ENCODE measurements around the gene ANK3. TPM values are rescaled to one million over a fixed set of nuclear protein-coding genes. Genes with fewer than 3 reads are reported as not detected.

Gene ANK3
- total RNA-seq, 1 experiment from 2014 or later, result 32.0 TPM

DNA sequence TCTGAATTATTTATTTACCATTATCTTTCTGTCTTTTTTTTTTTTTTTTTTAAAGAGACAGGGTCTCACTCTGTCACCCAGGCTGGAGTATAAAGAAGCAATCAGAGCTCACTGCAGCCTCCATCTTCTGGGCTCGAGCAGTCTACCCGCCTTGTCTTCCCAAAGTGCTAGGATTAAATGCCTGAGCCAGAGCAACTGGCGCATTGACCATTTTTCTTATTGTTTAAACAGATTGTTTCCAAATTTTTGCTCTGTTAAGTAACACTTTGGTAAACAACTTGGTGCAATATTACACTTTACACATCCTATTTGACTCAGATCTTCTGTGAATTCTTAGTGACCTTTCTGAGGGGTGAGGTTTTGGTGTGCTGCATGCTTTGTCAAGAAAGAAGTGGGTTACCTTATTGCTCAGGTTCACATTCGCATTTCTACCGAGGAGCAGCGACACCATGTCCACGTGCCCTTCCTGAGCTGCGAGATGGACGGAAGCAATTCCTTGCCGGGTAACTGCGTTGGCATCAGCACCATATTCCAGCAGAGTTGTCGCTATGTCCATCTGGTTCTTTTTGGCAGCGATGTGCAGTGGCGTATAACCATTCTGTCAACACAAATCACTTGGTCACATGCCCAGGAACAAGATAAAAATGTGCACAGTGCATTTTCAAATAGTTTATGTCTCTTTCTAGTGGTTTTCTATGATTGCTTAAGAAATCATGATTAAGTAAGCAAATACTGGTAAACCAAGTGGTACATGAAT, 203.2 kb downstream of the ANK3 start:
- CTCF ChIA-PET, result interaction anchor here (0.6 kb wide), 1 partner anchor 265 kb away, joined by 7 read pairs; no protein-coding TSS in a partner anchor
- Histone ChIP-seq H3K4me2 (no peak overlapping the region), H2AFZ (no peak overlapping the region)

GRCh38 chr10:60185421-60185820, 204.3 kb downstream of the ANK3 start:
- no peak overlapping the region for H3K27ac ChIP-seq
- H3K9me2 ChIP-seq (ENCODE audit: insufficient read depth), result no peaks in the 10 kb centered on the region
- H3K4me3 ChIP-seq, result no peak overlapping the region
- peak in 1 of 2 experiments; percentile 56 for DNase-seq
- no peaks in the 10 kb centered on the region for H3K27me3 ChIP-seq (ENCODE audit: insufficient read depth, low read depth)
- ChIA-PET CTCF (interaction anchor here (0.6 kb wide), 1 partner anchor 264 kb away, joined by 7 read pairs; no protein-coding TSS in a partner anchor), POLR2A (ENCODE audit: unreplicated experiment) (no interaction called here)
- H2AFZ ChIP-seq, result no peak overlapping the region; the same call in 1 of the 2 replicates
- peaks cover 13% of the 10 kb centered on the region; the same call in 1 of the 2 replicates for H3F3A ChIP-seq (ENCODE audit: insufficient read depth, low read depth)
- H3K4me1 ChIP-seq (replicated peaks; ENCODE audit: insufficient read depth), result peaks cover 19% of the 10 kb centered on the region
- no peaks in the 10 kb centered on the region for H4K20me1 ChIP-seq (ENCODE audit: insufficient read depth)
- H3K79me2 ChIP-seq (ENCODE audit: low read depth), result no peaks in the 10 kb centered on the region
- no peak for TF ChIP-seq CTCF (conservative IDR thresholded peaks at IDR 0.05)
- TF ChIP-seq EZH2 (IDR thresholded peaks at IDR 0.05; ENCODE audit: low read depth), result no peak
- intact Hi-C loops (cut with micrococcal nuclease; ENCODE audit: unreplicated experiment), result no loop called here
- no TSS peak for BruUV-seq (replicated peaks)
- H3K4me2 ChIP-seq, result no peak overlapping the region
- H3K9me3 ChIP-seq (ENCODE audit: insufficient read depth, low read depth), result no peaks in the 10 kb centered on the region
- H3K36me3 ChIP-seq (ENCODE audit: low read depth), result no peaks in the 10 kb centered on the region

More for the DNA sequence above, 203.2 kb downstream of the ANK3 start:
- H3K4me1 ChIP-seq (replicated peaks; ENCODE audit: insufficient read depth), result peaks cover 19% of the 10 kb centered on the region
- H4K20me1 ChIP-seq (ENCODE audit: insufficient read depth), result no peaks in the 10 kb centered on the region
- peaks cover 13% of the 10 kb centered on the region; the same call in 1 of the 2 replicates for H3F3A ChIP-seq (ENCODE audit: insufficient read depth, low read depth)
- H3K9me2 ChIP-seq (ENCODE audit: insufficient read depth), result no peaks in the 10 kb centered on the region
- no peaks in the 10 kb centered on the region for H3K36me3 ChIP-seq (ENCODE audit: low read depth)
- no TSS peak for BruUV-seq (replicated peaks)
- H3K27me3 ChIP-seq (ENCODE audit: insufficient read depth, low read depth), result no peaks in the 10 kb centered on the region
- peaks cover 4% of the 10 kb centered on the region; the same call in 1 of the 2 replicates for H3K9me3 ChIP-seq (ENCODE audit: insufficient read depth, low read depth)
- no peak overlapping the region for H3K27ac ChIP-seq
- TF ChIP-seq EZH2 (IDR thresholded peaks at IDR 0.05; ENCODE audit: low read depth) (no peak), CTCF (conservative IDR thresholded peaks at IDR 0.05) (no peak)
- DNase-seq, result peak in 1 of 2 experiments; percentile 69
- H3K79me2 ChIP-seq (ENCODE audit: low read depth), result no peaks in the 10 kb centered on the region
- H3K4me3 ChIP-seq, result no peak overlapping the region
- POLR2A ChIA-PET (ENCODE audit: unreplicated experiment), result no interaction called here
- intact Hi-C loops (cut with micrococcal nuclease; ENCODE audit: unreplicated experiment), result no loop called here

GRCh38 chr10:60182691-60183090, 207.0 kb downstream of the ANK3 start:
- no peaks in the 10 kb centered on the region for H3K9me2 ChIP-seq (ENCODE audit: insufficient read depth)
- ChIA-PET POLR2A (ENCODE audit: unreplicated experiment) (no interaction called here), CTCF (no interaction called here)
- no peak for DNase-seq
- no peak overlapping the region for H2AFZ ChIP-seq
- H3K4me3 ChIP-seq, result no peak overlapping the region
- H3K79me2 ChIP-seq (ENCODE audit: low read depth), result no peaks in the 10 kb centered on the region
- H3K9me3 ChIP-seq (ENCODE audit: insufficient read depth, low read depth), result no peaks in the 10 kb centered on the region
- no TSS peak for BruUV-seq (replicated peaks)
- peaks cover 13% of the 10 kb centered on the region; the same call in 1 of the 2 replicates for H3F3A ChIP-seq (ENCODE audit: insufficient read depth, low read depth)
- no peaks in the 10 kb centered on the region for H3K36me3 ChIP-seq (ENCODE audit: low read depth)
- peaks cover 19% of the 10 kb centered on the region for H3K4me1 ChIP-seq (replicated peaks; ENCODE audit: insufficient read depth)
- no peaks in the 10 kb centered on the region for H4K20me1 ChIP-seq (ENCODE audit: insufficient read depth)
- H3K4me2 ChIP-seq, result no peak overlapping the region
- H3K27me3 ChIP-seq (ENCODE audit: insufficient read depth, low read depth), result no peaks in the 10 kb centered on the region
- H3K27ac ChIP-seq, result no peak overlapping the region
- intact Hi-C loops (cut with micrococcal nuclease; ENCODE audit: unreplicated experiment), result no loop called here
- TF ChIP-seq EZH2 (IDR thresholded peaks at IDR 0.05; ENCODE audit: low read depth) (no peak), CTCF (conservative IDR thresholded peaks at IDR 0.05) (no peak)
